Nephron progenitor cell (in vitro differentiated cells): ENCODE data around the gene RPS21.

Source experiments
- DNase-seq: peaks from one replicate; pipeline ENCODE4 v3.0.0; 2021
- H3K27ac Mint-ChIP-seq: 2 replicates; pipeline ENCODE4 v1.8.0; 2021; ENCODE audit warnings: mild to moderate bottlenecking, moderate library complexity, mixed read lengths
- H3K27me3 Mint-ChIP-seq: 2 replicates; pipeline ENCODE4 v1.8.0; 2021; ENCODE audit warnings: mild to moderate bottlenecking, low read depth, mixed read lengths; ENCODE audit not compliant: poor library complexity
- H3K36me3 Mint-ChIP-seq: 2 replicates; pipeline ENCODE4 v1.8.0; 2021; ENCODE audit warnings: low read depth, mixed read lengths
- H3K4me1 Mint-ChIP-seq: 2 replicates; pipeline ENCODE4 v1.8.0; 2021; ENCODE audit warnings: mixed read lengths
- H3K4me3 Mint-ChIP-seq: 2 replicates; pipeline ENCODE4 v1.8.0; 2021; ENCODE audit warnings: mild to moderate bottlenecking, moderate library complexity, mixed read lengths
- H3K9me3 Mint-ChIP-seq: 2 replicates; pipeline ENCODE4 v1.8.0; 2021; ENCODE audit warnings: mild to moderate bottlenecking, moderate library complexity, mixed read lengths
- CTCF ChIP-seq: fragments of 200-600 bp; sonication (generic); IDR thresholded peaks from 2 replicates; pipeline ENCODE4 v1.5.0; 2021; ENCODE audit warnings: antibody characterized with exemption

RPS21 gene

GRCh38 chr20:62362991-62363919 is 23.6 kb upstream of the RPS21 start:
- H3K36me3 Mint-ChIP-seq: no peaks in the 10 kb centered on the region
- H3K4me1 Mint-ChIP-seq: peaks cover 48% of the 10 kb centered on the region
- TF ChIP-seq CTCF: no peak
- no peak for DNase-seq
- no peaks in the 10 kb centered on the region for H3K9me3 Mint-ChIP-seq
- no peak overlapping the region for H3K4me3 Mint-ChIP-seq
- H3K27me3 Mint-ChIP-seq: no peaks in the 10 kb centered on the region
- no peak overlapping the region for H3K27ac Mint-ChIP-seq

- no peaks in the 10 kb centered on the region for H3K27me3 Mint-ChIP-seq
- no peak overlapping the region for H3K4me3 Mint-ChIP-seq
- TF ChIP-seq CTCF: no peak
- no peak for DNase-seq
- no peaks in the 10 kb centered on the region for H3K9me3 Mint-ChIP-seq
- H3K27ac Mint-ChIP-seq: no peak overlapping the region
- no peaks in the 10 kb centered on the region for H3K36me3 Mint-ChIP-seq
- H3K4me1 Mint-ChIP-seq: peaks cover 48% of the 10 kb centered on the region
Measured at GRCh38 chr20:62363920-62364851, 22.7 kb upstream of the RPS21 start.

- TF ChIP-seq CTCF: no peak
- H3K27ac Mint-ChIP-seq: no peak overlapping the region
- H3K27me3 Mint-ChIP-seq: no peaks in the 10 kb centered on the region
- peak overlapping the region; percentile 74 for H3K4me3 Mint-ChIP-seq
- no peaks in the 10 kb centered on the region for H3K9me3 Mint-ChIP-seq
- no peak for DNase-seq
- H3K36me3 Mint-ChIP-seq: no peaks in the 10 kb centered on the region
- peaks cover 56% of the 10 kb centered on the region for H3K4me1 Mint-ChIP-seq
Measured at GRCh38 chr20:62364911-62365736, 21.8 kb upstream of the RPS21 start.

- no peaks in the 10 kb centered on the region for H3K9me3 Mint-ChIP-seq
- DNase-seq: peak; percentile 55
- H3K4me3 Mint-ChIP-seq: peak overlapping the region; percentile 74
- H3K27me3 Mint-ChIP-seq: no peaks in the 10 kb centered on the region
- peaks cover 59% of the 10 kb centered on the region for H3K4me1 Mint-ChIP-seq
- no peak for TF ChIP-seq CTCF
- no peak overlapping the region for H3K27ac Mint-ChIP-seq
- H3K36me3 Mint-ChIP-seq: no peaks in the 10 kb centered on the region
Measured at GRCh38 chr20:62365814-62366369, 21.0 kb upstream of the RPS21 start.

- no peaks in the 10 kb centered on the region for H3K27me3 Mint-ChIP-seq
- H3K27ac Mint-ChIP-seq: no peak overlapping the region
- H3K9me3 Mint-ChIP-seq: no peaks in the 10 kb centered on the region
- peak; percentile 71 for DNase-seq
- H3K4me1 Mint-ChIP-seq: peaks cover 56% of the 10 kb centered on the region
- H3K4me3 Mint-ChIP-seq: peak overlapping the region; percentile 74
- H3K36me3 Mint-ChIP-seq: no peaks in the 10 kb centered on the region
- no peak for TF ChIP-seq CTCF
Measured at GRCh38 chr20:62366370-62367135, 20.4 kb upstream of the RPS21 start.
